ENCODE results near the gene KRTAP12-1.
"Not testable (repeated sequence)": the region's sequence is repeated elsewhere in the genome, so short reads cannot be mapped to it uniquely, and the experiment has no call there.

KRTAP12-1 gene

DNA sequence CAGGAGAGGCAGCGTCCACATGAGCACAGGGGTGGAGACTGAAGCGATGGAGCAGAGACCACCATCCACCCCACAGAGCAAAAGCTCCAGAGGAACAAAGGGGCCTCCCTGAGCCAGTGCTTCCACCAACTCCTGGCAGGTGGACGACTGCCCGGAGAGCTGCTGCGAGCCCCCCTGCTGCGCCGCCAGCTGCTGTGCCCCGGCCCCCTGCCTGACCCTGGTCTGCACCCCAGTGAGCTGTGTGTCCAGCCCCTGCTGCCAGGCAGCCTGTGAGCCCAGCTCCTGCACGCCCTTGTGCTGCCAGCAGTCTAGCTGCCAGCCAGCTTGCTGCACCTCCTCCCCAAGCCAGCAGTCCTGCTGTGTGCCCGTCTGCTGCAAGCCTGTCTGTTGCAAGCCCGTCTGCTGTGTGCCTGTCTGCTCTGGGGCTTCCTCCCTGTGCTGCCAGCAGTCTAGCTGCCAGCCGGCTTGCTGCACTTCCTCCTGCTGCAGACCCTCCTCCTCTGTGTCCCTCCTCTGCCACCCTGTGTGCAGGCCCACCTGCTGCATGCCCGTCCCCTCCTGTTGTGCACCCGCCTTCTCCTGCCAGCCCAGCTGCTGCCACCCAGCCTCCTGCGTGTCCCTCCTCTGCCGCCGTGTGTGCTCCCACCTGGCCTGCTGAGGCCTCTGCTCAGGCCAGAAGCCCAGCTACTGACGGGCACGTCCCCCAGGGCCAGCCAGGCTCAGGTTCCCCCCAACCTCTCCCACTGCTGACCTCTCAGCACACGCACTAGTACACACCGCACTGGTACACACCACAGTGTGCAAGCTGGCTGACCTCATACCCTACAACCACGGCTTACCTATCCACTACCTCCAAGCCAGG is 20.4 kb upstream of the KRTAP12-1 start:
- Histone ChIP-seq H3K4me3 (ENCODE audit: low read depth, low read length) (no peak overlapping the region), H3K4me1 (ENCODE audit: control insufficient read depth, insufficient read depth, low read length) (peaks cover 24% of the 10 kb centered on the region), H3K9ac (ENCODE audit: low read depth, low read length) (peak overlapping the region; percentile 47), H3K27me3 (ENCODE audit: control insufficient read depth, insufficient read depth, low read length) (no peaks in the 10 kb centered on the region), H3K9me3 (ENCODE audit: control insufficient read depth, insufficient read depth, low read length) (no peaks in the 10 kb centered on the region), H3K36me3 (ENCODE audit: control insufficient read depth, insufficient read depth, low read length) (no peaks in the 10 kb centered on the region)

GRCh38 chr21:44701541-44701940 is 19.6 kb upstream of the KRTAP12-1 start:
- Histone ChIP-seq H3K36me3 (ENCODE audit: control insufficient read depth, insufficient read depth, low read length) (no peaks in the 10 kb centered on the region), H3K27me3 (ENCODE audit: control insufficient read depth, insufficient read depth, low read length) (no peaks in the 10 kb centered on the region), H3K4me3 (ENCODE audit: low read depth, low read length) (no peak overlapping the region), H3K9ac (ENCODE audit: low read depth, low read length) (no peak overlapping the region), H3K4me1 (ENCODE audit: control insufficient read depth, insufficient read depth, low read length) (peaks cover 24% of the 10 kb centered on the region), H3K9me3 (ENCODE audit: control insufficient read depth, insufficient read depth, low read length) (no peaks in the 10 kb centered on the region)

DNA sequence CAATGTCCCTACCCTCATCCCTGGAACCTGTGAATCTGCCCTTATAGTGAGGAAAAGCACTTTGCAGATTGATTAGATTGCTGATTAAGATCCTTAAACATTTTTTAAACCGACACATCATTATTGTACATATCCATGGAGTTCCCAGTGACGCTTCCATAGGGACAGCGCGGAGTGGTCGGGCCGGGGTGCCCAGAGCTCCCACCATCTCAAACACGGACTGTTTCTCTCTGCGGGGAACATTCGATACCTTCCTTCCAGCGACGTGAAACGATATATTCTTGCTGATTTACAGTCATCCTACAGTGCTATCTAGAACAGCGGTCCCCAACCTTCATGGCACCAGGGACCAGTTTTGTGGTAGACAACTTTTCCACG is 19.0 kb upstream of the KRTAP12-1 start:
- peaks cover 24% of the 10 kb centered on the region for H3K4me1 ChIP-seq (ENCODE audit: control insufficient read depth, insufficient read depth, low read length)
- H3K9ac ChIP-seq (ENCODE audit: low read depth, low read length), result no peak overlapping the region
- no peaks in the 10 kb centered on the region for H3K36me3 ChIP-seq (ENCODE audit: control insufficient read depth, insufficient read depth, low read length)
- no peaks in the 10 kb centered on the region for H3K27me3 ChIP-seq (ENCODE audit: control insufficient read depth, insufficient read depth, low read length)
- no peaks in the 10 kb centered on the region for H3K9me3 ChIP-seq (ENCODE audit: control insufficient read depth, insufficient read depth, low read length)
- H3K4me3 ChIP-seq (ENCODE audit: low read depth, low read length), result no peak overlapping the region

GRCh38 chr21:44700101-44701022 is 18.4 kb upstream of the KRTAP12-1 start:
- H3K36me3 ChIP-seq (ENCODE audit: control insufficient read depth, insufficient read depth, low read length), result no peaks in the 10 kb centered on the region
- H3K27me3 ChIP-seq (ENCODE audit: control insufficient read depth, insufficient read depth, low read length), result no peaks in the 10 kb centered on the region
- peaks cover 25% of the 10 kb centered on the region for H3K4me1 ChIP-seq (ENCODE audit: control insufficient read depth, insufficient read depth, low read length)
- H3K9me3 ChIP-seq (ENCODE audit: control insufficient read depth, insufficient read depth, low read length), result no peaks in the 10 kb centered on the region
- no peak overlapping the region for H3K9ac ChIP-seq (ENCODE audit: low read depth, low read length)
- H3K4me3 ChIP-seq (ENCODE audit: low read depth, low read length), result no peak overlapping the region

DNA sequence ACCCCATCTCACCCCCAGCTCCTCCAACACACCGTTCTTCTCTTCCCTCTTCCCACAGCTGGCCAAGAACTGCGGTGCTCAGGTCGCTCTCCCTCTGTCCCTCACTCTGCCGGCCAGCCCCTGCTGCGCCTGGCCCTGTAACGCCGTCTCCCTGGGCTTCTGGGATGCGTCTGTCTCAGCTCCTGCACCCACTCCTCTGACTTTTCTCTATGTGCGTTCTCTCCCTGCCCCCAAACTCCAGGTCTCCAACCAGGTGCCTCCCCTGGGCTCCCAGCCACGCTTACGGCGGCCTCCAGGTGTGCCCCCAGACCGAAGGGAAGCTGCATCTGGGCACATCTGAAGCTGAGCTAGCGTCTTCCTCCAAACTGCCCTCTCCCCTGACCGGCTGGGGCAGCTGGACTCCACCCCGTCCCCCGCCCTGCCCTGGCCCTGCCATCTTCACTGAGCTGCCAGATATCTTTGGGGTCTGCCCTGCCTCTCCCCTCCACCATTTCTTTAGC is 17.6 kb upstream of the KRTAP12-1 start:
- Histone ChIP-seq H3K9me3 (ENCODE audit: control insufficient read depth, insufficient read depth, low read length) (no peaks in the 10 kb centered on the region), H3K36me3 (ENCODE audit: control insufficient read depth, insufficient read depth, low read length) (no peaks in the 10 kb centered on the region), H3K4me3 (ENCODE audit: low read depth, low read length) (no peak overlapping the region), H3K27me3 (ENCODE audit: control insufficient read depth, insufficient read depth, low read length) (no peaks in the 10 kb centered on the region), H3K4me1 (ENCODE audit: control insufficient read depth, insufficient read depth, low read length) (peaks cover 32% of the 10 kb centered on the region), H3K9ac (ENCODE audit: low read depth, low read length) (no peak overlapping the region)

GRCh38 chr21:44697811-44698734 is 16.1 kb upstream of the KRTAP12-1 start:
- H3K4me3 ChIP-seq (ENCODE audit: low read depth, low read length), result no peak overlapping the region
- no peak overlapping the region for H3K9ac ChIP-seq (ENCODE audit: low read depth, low read length)
- H3K27me3 ChIP-seq (ENCODE audit: control insufficient read depth, insufficient read depth, low read length), result no peaks in the 10 kb centered on the region
- no peaks in the 10 kb centered on the region for H3K9me3 ChIP-seq (ENCODE audit: control insufficient read depth, insufficient read depth, low read length)
- no peaks in the 10 kb centered on the region for H3K36me3 ChIP-seq (ENCODE audit: control insufficient read depth, insufficient read depth, low read length)
- peaks cover 20% of the 10 kb centered on the region for H3K4me1 ChIP-seq (ENCODE audit: control insufficient read depth, insufficient read depth, low read length)

- not testable (repeated sequence) for H3K9ac ChIP-seq (ENCODE audit: low read depth, low read length); H3K9me3 ChIP-seq (ENCODE audit: control insufficient read depth, insufficient read depth, low read length); H3K36me3 ChIP-seq (ENCODE audit: control insufficient read depth, insufficient read depth, low read length); H3K27me3 ChIP-seq (ENCODE audit: control insufficient read depth, insufficient read depth, low read length)
- H3K4me1 ChIP-seq (ENCODE audit: control insufficient read depth, insufficient read depth, low read length), result peaks cover 17% of the 10 kb centered on the region
- H3K4me3 ChIP-seq (ENCODE audit: low read depth, low read length), result peak within 1 kb of the TSS; percentile 32
Measured at GRCh38 chr21:44697172-44697810, 15.3 kb upstream of the KRTAP12-1 start, which contains the start of gene KRTAP10-12. TSS of gene KRTAP10-12 (plus strand) at chr21:44697172. CDS start at chr21:44697202, 30 bp downstream.

- Histone ChIP-seq H3K9me3 (ENCODE audit: control insufficient read depth, insufficient read depth, low read length) (no peaks in the 10 kb centered on the region), H3K36me3 (ENCODE audit: control insufficient read depth, insufficient read depth, low read length) (no peaks in the 10 kb centered on the region), H3K27me3 (ENCODE audit: control insufficient read depth, insufficient read depth, low read length) (no peaks in the 10 kb centered on the region), H3K4me1 (ENCODE audit: control insufficient read depth, insufficient read depth, low read length) (peaks cover 12% of the 10 kb centered on the region), H3K9ac (ENCODE audit: low read depth, low read length) (no peak overlapping the region), H3K4me3 (ENCODE audit: low read depth, low read length) (peak overlapping the region; percentile 32)
Measured at GRCh38 chr21:44696572-44696971, 14.6 kb upstream of the KRTAP12-1 start.

DNA sequence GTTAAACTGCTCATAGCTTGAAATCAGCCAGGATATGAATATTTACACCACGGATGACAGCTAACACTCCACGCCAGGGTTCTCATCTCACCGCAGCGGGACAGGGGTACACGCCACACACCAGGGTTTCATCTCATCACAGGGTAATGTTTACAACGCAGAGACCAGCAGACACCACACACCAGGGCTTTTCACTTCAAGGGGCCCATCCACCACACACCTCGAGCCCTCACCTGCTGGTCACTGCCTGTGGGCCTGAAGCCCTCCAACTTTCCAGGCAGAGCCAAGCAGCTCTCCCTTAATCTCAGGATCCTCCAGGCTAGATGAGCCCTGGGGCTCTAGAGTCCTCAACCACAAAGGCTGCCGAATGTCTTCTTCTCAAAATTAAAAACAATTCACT is 13.7 kb upstream of the KRTAP12-1 start:
- peaks cover 12% of the 10 kb centered on the region for H3K4me1 ChIP-seq (ENCODE audit: control insufficient read depth, insufficient read depth, low read length)
- H3K36me3 ChIP-seq (ENCODE audit: control insufficient read depth, insufficient read depth, low read length), result no peaks in the 10 kb centered on the region
- no peaks in the 10 kb centered on the region for H3K27me3 ChIP-seq (ENCODE audit: control insufficient read depth, insufficient read depth, low read length)
- H3K9ac ChIP-seq (ENCODE audit: low read depth, low read length), result no peak overlapping the region
- H3K4me3 ChIP-seq (ENCODE audit: low read depth, low read length), result no peak overlapping the region
- H3K9me3 ChIP-seq (ENCODE audit: control insufficient read depth, insufficient read depth, low read length), result no peaks in the 10 kb centered on the region

DNA sequence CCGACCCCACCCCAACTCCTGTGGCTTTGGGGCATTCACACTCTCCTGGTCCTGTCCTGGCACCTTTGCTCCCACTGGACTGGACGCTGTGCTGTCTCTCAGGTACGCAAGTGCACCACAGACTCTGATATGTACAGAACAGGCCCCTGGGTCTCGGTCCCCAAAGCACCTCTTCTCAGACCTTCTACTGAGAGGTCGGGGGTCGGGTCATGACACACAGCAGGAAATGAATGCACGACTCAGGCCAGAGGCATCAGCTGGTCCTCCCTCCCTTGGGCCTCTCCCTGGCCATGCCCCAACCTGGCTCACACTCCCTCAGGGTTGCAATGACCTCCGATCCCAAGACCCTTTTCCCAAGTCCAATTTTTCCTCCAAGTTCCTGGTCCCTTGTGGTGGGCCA is 13.2 kb upstream of the KRTAP12-1 start:
- Histone ChIP-seq H3K9me3 (ENCODE audit: control insufficient read depth, insufficient read depth, low read length) (no peaks in the 10 kb centered on the region), H3K4me3 (ENCODE audit: low read depth, low read length) (no peak overlapping the region), H3K4me1 (ENCODE audit: control insufficient read depth, insufficient read depth, low read length) (peaks cover 12% of the 10 kb centered on the region), H3K27me3 (ENCODE audit: control insufficient read depth, insufficient read depth, low read length) (no peaks in the 10 kb centered on the region), H3K9ac (ENCODE audit: low read depth, low read length) (peak overlapping the region; percentile 56), H3K36me3 (ENCODE audit: control insufficient read depth, insufficient read depth, low read length) (no peaks in the 10 kb centered on the region)
